Measurements from ENCODE around the gene MTA2.
"Not testable (repeated sequence)": the region's sequence is repeated elsewhere in the genome, so short reads cannot be mapped to it uniquely, and the experiment has no call there.

The MTA2 gene

GRCh38 chr11:62601372-62602140 lies at the start of gene MTA2:
MTA2 (minus strand) TSS chr11:62601865; CDS start chr11:62601450, 415 bp downstream.
- DNase-seq (ENCODE audit: low spot score): peak; percentile 99

- not testable (repeated sequence) for DNase-seq (ENCODE audit: low spot score)
Observed at GRCh38 chr11:62650283-62650682, 48.6 kb upstream of the MTA2 start.

DNA sequence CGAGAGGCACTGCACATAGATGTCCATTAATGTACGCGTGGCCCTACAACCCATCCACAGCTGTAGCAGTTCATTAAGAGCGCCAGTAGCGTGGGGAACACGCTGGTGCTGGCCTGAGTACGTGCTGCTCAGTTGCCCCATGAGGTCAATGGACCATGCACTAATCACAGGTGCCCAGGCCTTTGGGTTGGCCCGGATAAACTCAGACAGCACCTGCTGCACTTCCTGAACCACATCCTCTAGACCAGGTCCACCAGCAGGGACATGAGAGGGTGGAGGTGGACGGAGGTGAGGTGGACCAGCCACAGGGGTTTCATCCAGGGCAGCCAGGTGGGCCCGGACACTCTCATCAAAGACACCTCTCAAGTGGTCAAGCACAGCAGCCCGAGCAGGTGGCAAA lies 47.8 kb upstream of the MTA2 start:
- no peak for DNase-seq (ENCODE audit: low spot score)

GRCh38 chr11:62648967-62649364 lies 47.3 kb upstream of the MTA2 start:
- no peak for DNase-seq (ENCODE audit: low spot score)

GRCh38 chr11:62648185-62648966 lies 46.7 kb upstream of the MTA2 start:
- no peak for DNase-seq (ENCODE audit: low spot score)

DNA sequence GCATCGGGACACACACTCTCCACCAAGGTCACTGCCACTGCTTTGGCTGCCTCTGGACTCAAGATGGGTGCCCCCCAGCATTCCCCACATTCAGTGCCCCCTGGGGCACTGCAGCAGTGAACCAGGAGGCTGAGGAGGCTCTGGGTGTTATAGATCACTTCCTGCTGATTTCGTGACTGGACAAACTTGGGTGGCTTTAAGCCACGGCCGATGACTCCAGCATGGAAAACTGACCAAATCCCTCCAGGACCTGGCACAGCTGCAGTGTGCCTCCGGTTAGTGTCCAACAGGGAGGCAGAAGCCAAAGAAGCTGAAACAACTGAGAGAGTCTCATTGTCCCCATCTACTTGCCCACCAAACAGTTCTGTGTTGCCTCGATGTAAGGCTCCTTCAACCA lies 45.9 kb upstream of the MTA2 start:
- DNase-seq (ENCODE audit: low spot score): no peak

- no peak for DNase-seq (ENCODE audit: low spot score)
Observed at GRCh38 chr11:62646825-62647608, 45.4 kb upstream of the MTA2 start.

DNA sequence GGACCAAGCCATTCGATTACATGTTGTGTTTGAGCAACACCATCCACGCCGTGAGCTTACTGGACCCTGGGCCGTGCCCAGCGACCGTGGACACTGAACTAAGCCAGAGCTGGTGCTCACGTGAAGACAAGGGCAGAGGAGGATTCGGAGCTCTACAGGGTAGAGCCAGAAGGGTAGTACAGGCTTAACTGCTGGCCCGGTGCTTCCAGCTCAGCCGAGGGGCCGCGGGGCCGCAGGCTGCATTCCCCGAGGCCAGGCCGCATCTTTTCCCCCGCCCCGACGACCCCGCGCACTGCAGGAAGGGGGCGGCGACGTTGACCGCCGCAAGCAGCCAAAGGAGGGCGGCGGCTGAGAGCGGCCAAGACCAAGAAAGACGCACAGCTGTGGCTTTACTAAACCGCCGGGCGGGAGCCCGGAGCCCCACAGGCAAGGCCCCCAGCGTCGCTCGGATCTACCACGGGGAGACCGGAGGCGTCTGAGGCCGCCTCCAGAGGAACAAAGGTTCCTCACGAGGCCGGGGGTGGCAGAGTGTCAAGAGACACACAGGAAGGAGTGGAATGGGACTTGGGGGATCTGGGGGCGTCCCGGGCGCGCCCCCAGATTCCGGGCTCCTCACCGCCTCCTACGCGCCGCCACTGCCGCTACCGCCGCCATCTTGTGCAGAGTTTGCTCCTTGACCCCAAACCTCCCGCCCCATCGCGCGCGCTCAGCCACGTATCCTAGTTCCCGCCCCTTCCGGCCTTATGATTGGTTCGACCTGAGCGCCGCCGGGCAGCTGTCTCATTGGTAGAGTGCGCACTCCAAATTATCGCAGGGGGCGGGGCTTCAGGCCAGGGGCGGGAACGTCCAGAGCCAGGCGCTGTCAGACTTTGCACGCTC lies 44.5 kb upstream of the MTA2 start, which contains the start of gene GANAB:
GANAB (minus strand) TSS at position 668 of the 879 bp plus-strand sequence; CDS start at position 654, 14 bp downstream.
- peak; percentile 97 for DNase-seq (ENCODE audit: low spot score)

GRCh38 chr11:62645671-62645945 lies 43.9 kb upstream of the MTA2 start:
- DNase-seq (ENCODE audit: low spot score): no peak

DNA sequence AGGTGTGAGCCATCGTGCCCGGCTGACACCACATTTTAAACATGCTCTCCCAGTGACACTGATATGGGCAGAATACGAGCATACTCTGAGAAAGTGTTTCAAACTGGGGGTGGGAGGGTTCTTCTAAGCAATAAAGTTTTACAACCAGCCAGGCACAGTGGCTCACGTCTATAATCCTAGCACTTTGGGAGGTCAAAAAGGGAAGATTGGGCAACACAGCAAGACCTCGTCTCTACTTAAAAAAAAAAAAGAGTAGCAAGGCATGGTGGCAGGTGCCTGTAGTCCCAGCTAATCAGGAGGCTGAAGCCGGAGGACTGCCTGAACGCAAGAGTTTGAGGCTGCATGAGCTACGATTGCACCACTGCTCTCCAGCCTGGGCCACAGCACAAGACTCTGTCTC lies 42.6 kb upstream of the MTA2 start:
- no peak for DNase-seq (ENCODE audit: low spot score)

- no peak for DNase-seq (ENCODE audit: low spot score)
Observed at GRCh38 chr11:62632492-62632891, 30.8 kb upstream of the MTA2 start.

DNA sequence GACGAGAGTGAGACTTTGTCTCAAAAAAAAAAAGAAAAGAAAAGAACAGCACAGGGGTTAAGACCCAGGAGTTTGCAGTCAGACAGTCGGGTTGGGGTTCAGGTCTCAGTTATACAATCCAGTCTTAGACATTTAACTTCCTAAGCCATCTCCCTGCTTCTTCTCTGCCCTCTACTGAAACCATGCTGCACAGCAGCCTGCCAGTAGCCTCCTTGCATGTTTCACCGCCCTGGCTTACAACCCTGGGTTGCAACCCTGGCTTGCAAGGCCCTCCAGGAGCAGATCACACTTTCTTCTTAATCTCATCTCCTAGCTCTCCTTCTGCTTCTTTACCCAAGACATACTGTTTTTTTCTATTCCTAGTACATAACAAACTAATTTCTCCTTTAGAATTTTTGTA lies 26.0 kb upstream of the MTA2 start:
- no peak for DNase-seq (ENCODE audit: low spot score)

DNA sequence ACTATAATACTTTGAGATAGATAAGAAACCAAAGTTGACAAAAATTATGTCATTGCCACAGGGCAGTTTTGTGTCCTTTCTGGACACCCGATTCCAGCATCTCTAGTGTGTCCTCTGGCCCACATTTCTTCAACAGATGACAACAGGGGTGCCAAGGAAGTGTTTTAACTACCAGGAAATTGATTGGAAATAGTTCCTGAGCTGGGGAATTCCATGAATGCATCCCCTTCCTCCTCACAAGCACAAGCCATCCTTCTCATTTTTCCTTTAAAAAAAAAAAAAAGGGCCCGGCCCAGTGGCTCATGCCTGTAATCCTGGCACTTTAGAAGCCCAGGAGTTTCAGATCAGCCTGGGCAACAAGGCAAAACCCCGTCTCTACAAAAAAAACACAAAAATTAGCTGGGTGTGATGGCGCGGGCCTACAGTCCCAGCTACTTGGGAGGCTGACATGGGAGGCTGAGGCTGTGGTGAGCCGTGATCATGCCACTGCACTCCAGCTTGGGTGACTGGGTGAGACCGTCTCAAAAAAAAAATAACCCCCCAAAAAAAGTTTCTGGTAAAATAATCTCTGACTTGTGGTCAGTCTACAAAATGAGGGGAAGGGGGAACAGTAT lies 20.9 kb upstream of the MTA2 start:
- DNase-seq (ENCODE audit: low spot score): no peak

DNA sequence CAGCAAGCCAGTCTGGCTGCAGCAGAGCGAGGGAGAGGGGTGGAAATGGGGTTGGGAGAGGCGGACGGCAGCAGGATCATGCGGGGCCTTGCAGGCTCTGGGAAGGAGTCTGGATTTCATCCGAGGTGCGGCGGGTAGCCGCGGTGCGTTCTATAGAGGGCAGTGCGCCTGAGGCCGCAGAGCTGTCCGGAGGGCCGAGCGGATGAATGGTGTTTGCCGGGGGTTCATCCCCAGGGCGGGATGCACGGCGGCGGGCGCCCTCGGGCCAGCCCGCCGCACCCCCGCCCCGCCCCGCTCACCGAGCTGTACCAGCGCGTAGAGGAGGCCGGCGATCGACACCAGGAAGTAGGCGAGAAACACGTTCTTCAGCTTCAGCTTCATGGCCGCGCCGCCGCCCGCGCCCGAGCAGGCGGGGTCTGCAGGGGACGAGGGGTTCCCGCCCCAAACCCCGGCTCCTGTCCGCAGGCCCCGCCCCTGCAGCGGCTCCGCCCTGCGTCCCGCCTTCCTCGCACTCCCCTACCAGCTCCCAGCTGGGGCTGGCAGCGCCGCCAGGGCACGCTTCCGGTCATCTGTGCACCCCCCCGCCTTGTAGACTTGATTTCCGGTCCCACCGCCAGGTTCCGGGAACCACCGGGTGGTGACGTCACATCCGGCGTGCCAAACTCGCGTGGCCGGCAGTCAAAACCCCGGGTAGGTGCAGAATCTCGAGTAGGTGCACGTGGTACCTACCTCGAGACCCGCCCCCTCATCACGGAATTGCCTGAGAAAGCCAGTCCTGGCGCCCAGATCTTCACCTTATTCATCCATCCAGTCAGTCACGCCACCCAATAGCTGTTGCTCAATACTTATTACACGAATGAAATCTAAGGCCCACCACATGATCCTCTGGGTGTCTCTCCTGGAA lies 20.2 kb upstream of the MTA2 start, which contains the start of gene B3GAT3:
B3GAT3 (minus strand) TSS at position 420 of the 904 bp plus-strand sequence; CDS start at position 381, 39 bp downstream.
- peak; percentile 98 for DNase-seq (ENCODE audit: low spot score)

DNA sequence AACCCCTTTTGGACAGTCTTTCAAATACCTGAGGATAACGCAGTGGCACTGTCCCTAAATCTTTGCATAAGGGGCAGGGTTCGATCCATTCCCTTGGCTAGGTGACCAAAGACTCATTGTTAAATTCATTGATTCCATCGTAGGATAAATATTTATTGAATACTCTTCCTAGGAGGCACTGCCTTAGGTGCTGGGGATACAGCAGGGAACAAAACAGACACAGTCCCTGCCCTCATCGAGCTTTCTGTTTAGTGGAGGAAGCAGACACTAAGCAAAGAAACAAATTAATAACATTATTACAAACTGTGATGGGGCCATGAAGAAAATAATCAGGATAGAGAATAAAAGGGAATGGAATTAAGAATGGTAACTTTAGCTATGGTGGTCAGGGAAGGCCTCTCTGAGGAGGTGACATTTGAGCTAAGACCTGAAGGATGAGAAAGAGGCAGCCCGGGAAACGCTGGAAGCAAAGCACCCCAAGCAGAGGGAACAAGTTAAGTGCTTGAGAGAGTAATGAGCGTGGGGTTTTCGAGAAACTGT lies 19.4 kb upstream of the MTA2 start:
- DNase-seq (ENCODE audit: low spot score): no peak

- not testable (repeated sequence) for DNase-seq (ENCODE audit: low spot score)
Observed at GRCh38 chr11:62616957-62617356, 15.3 kb upstream of the MTA2 start.

DNA sequence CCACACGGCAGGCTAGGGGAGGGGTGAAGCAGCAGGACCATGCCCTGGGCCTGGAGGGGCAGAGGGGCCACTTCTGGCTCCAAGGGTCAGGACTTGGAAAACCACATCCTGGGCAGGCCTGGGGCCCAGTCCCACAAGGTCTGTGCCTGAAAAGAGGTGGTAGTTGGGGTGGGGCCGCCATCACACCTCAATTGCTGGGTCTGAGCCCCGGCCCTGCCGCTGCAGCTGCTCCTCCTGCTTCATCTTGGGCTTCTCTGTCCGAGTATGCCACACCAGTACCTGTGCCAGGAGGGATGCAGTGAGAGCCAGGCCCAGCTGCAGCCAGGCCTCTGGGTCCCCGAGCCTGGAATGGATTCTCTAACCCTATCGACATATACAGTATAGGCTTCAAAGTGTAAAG lies 13.9 kb upstream of the MTA2 start:
- no peak for DNase-seq (ENCODE audit: low spot score)

- peak; percentile 48 for DNase-seq (ENCODE audit: low spot score)
Observed at GRCh38 chr11:62614275-62614674, 12.6 kb upstream of the MTA2 start.

- no peak for DNase-seq (ENCODE audit: low spot score)
Observed at GRCh38 chr11:62613291-62613778, 11.7 kb upstream of the MTA2 start.
